LNCAP (cell line): ENCODE results near the gene CCL24.

Source experiments
- CTCF ChIP-seq: fragments of 450-650 bp; IDR thresholded peaks from 2 replicates; pipeline ENCODE4 v1.5.1; 2017; ENCODE audit warnings: mild to moderate bottlenecking

Gene CCL24

GRCh38 chr7:75776295-75776971, 37.2 kb downstream of the CCL24 start:
- TF ChIP-seq CTCF: no peak

- no peak for TF ChIP-seq CTCF
These were observed 41.2 kb downstream of the CCL24 start, which contains the start of gene CCL26 for GRCh38 chr7:75772081-75773077. Gene CCL26 (minus strand): TSS chr7:75772211. CDS start chr7:75772176, 35 bp downstream.

- no peak for TF ChIP-seq CTCF
These were observed 42.4 kb downstream of the CCL24 start for GRCh38 chr7:75771224-75771623.

GRCh38 chr7:75762350-75762917, 51.2 kb downstream of the CCL24 start:
- peak; percentile 74 for TF ChIP-seq CTCF
